Measurements from ENCODE around the gene PPM1L. TPM values are rescaled to one million over a fixed set of nuclear protein-coding genes. Genes with fewer than 3 reads are reported as not detected.

The PPM1L gene
- total RNA-seq, 1 donor = 0.86 TPM

DNA sequence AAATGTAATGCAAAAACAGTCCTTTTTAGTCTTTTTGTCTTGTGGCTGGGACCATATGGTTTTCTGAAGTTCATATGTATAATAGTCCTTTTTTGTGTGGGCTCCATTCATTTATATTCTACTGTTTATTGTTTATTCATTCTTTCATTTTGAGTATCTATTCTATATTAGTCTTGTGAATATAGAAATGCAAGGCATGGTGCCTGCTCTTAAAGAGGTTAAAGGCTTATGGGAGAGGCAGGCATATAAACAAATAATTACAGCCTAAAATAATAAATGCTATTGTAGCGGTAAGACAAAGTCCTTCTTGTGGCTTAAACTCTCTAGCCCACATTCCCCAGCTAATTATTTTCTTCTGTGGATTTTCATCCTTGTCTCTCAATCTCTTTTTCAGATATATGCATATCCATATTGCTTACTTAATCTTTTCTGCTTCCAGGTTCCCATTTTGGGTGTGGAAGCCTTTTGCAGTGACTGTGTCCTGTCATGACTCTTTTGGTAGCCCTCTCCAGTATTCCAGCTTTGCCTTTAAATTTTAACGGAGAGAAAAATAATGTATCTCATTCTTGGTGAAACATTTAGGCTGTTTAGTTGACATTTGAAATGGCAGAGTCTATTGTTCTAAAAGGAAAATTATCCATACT is 101.6 kb downstream of the PPM1L start:
- TF ChIP-seq, protein P1, sequence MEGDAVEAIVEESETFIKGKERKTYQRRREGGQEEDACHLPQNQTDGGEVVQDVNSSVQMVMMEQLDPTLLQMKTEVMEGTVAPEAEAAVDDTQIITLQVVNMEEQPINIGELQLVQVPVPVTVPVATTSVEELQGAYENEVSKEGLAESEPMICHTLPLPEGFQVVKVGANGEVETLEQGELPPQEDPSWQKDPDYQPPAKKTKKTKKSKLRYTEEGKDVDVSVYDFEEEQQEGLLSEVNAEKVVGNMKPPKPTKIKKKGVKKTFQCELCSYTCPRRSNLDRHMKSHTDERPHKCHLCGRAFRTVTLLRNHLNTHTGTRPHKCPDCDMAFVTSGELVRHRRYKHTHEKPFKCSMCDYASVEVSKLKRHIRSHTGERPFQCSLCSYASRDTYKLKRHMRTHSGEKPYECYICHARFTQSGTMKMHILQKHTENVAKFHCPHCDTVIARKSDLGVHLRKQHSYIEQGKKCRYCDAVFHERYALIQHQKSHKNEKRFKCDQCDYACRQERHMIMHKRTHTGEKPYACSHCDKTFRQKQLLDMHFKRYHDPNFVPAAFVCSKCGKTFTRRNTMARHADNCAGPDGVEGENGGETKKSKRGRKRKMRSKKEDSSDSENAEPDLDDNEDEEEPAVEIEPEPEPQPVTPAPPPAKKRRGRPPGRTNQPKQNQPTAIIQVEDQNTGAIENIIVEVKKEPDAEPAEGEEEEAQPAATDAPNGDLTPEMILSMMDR (IDR thresholded peaks at IDR 0.05; ENCODE audit: insufficient read depth, low read depth, low read length) = no peak
- H3K4me3 ChIP-seq (ENCODE audit: low read depth, low read length) = no peak overlapping the region
- no peak for DNase-seq (ENCODE audit: low read depth)

DNA sequence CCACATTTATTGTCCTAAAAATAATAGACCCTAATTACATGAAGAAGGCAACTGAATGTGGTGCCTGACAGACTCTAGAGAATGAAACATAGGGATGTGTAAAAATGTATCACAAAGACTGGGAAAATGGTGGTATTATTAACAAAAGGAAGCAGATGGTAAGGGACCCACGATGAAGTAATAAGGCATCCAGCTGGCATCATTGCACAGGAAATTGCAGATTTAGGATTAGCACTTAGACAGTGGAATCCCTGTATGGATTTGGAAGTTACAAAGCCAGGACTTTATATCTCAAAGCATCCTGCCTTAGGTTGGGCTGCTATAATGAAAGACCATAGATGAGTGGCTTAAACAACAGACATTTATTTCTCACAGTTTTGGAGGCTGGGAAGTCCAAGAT is 104.3 kb downstream of the PPM1L start:
- DNase-seq (ENCODE audit: low read depth) = no peak
- TF ChIP-seq, protein P1 (IDR thresholded peaks at IDR 0.05; ENCODE audit: insufficient read depth, low read depth, low read length) = no peak
- no peak overlapping the region for H3K4me3 ChIP-seq (ENCODE audit: low read depth, low read length)

DNA sequence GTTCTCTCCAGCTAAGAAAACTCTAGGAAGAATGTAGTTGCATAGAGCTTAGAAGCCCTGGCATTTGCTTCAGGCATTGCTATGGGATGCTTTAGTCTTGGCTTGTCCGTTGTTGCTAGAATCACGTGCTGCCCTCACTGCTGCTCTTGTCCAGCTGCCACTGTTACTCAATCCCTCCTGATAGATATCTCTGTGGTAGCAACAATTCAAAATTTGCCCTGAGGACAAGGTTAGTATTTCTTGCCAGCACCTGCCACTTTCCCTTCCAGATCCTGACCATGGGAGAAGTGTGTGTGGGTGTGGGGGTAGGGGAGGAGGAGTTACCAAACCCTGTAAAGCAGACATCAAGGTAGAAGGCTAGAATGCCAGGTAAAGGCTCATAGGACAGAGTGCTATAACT is 113.8 kb downstream of the PPM1L start:
- TF ChIP-seq, protein P1 (IDR thresholded peaks at IDR 0.05; ENCODE audit: insufficient read depth, low read depth, low read length) = no peak
- peak; percentile 13 for DNase-seq (ENCODE audit: low read depth)
- no peak overlapping the region for H3K4me3 ChIP-seq (ENCODE audit: low read depth, low read length)

DNA sequence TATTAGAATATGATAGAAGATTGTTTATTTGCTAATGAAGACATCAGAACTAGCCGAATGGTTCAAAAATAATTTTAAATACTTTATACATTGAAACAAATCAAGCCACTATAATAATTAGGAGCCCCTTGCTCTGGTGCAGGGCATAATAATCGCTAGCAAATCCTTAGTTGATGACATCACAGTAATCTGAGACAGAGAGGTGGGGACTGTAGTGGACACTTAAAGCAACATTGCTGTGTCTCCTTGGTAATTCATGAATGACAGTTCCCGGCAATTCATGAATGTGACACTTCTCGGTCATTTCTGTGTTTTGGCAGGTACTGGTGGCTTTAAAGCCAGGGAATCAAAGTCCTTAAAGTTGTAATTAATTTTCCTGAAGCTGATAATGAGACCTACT is 114.3 kb downstream of the PPM1L start:
- no peak overlapping the region for H3K4me3 ChIP-seq (ENCODE audit: low read depth, low read length)
- TF ChIP-seq, protein P1 (IDR thresholded peaks at IDR 0.05; ENCODE audit: insufficient read depth, low read depth, low read length) = no peak
- no peak for DNase-seq (ENCODE audit: low read depth)

DNA sequence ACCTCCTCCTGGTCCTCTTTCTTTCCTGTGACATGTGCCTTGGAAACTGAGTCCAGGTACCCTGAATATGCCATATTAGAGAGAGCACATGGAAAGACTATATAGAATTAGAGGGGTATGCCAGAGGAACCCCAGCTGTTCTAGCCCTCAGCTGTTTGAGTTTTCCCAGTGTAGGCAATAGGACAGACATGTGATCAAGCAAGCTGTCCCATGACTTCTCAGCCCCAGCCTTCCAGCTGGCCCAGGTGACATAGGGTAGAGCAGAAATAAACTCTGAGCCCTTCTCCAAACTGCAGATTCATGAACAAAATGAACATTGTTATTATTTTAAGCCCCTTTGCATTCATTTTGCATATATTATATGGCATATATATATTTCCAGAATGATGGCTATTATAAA is 118.7 kb downstream of the PPM1L start:
- TF ChIP-seq, protein P1 (IDR thresholded peaks at IDR 0.05; ENCODE audit: insufficient read depth, low read depth, low read length) = no peak
- no peak for DNase-seq (ENCODE audit: low read depth)
- no peak overlapping the region for H3K4me3 ChIP-seq (ENCODE audit: low read depth, low read length)

DNA sequence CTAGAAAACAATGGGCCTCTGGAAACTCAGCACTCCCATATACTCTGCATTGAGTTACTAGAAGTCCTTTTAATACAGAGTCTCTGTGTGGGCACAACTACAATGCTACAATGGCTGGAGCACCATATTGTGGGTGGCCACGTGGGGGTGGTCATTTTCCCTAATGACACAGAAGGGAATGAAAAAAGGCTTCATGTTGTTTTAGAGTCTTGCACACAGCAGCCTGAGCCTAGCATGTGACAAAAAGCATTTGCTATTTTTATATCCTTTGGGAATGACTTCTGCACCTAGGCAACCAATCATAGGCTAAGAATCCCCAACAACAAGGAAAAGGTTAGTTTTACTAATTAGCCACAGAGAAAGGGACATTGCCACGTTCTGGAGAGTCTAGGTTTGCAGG is 120.6 kb downstream of the PPM1L start:
- no peak for DNase-seq (ENCODE audit: low read depth)
- TF ChIP-seq, protein P1 (IDR thresholded peaks at IDR 0.05; ENCODE audit: insufficient read depth, low read depth, low read length) = no peak
- no peak overlapping the region for H3K4me3 ChIP-seq (ENCODE audit: low read depth, low read length)

DNA sequence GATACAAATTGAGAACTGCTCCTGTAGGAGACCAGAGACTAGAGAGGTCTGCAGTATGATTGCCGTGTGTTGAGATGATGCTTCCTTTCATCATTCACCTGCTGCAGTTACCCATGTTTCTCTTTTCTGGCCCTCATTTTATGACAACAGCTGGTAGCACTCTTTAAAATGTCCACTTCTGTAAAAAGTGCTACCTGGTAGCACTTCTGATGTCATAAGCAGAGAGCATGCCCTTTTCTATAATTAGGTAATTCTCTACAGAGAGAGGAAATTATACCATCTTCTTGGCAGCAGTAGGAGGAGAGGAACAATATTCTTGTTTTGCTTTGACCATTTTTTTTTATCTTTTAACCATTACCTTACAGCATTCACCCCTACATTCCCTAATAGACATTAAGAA is 123.8 kb downstream of the PPM1L start:
- no peak overlapping the region for H3K4me3 ChIP-seq (ENCODE audit: low read depth, low read length)
- no peak for DNase-seq (ENCODE audit: low read depth)
- TF ChIP-seq, protein P1 (IDR thresholded peaks at IDR 0.05; ENCODE audit: insufficient read depth, low read depth, low read length) = no peak

Data from fibroblast of villous mesenchyme (primary cell).